ENCODE data around the gene LARP1. TPM values are rescaled to one million over a fixed set of nuclear protein-coding genes. Genes with fewer than 3 reads are reported as not detected.

LARP1 gene
- total RNA-seq, 2 experiments from 2014 or later = 214 to 218 TPM

GRCh38 chr5:154768207-154768606 lies 13.0 kb downstream of the LARP1 start:
- no peak for ATAC-seq
- Mint-ChIP-seq H3K27ac (peak overlapping the region; percentile 53), H3K4me3 (no peak overlapping the region), H3K9me3 (no peaks in the 10 kb centered on the region), H3K4me1 (ENCODE audit: low read depth) (peaks cover 77% of the 10 kb centered on the region), H3K27me3 (no peaks in the 10 kb centered on the region), H3K36me3 (ENCODE audit: low read depth) (peaks cover 17% of the 10 kb centered on the region)
- no peak for TF ChIP-seq CTCF (IDR thresholded peaks at IDR 0.05)
- DNase-seq = no peak
- intact Hi-C loops (cut with micrococcal nuclease) = no loop called here
- ChIA-PET POLR2A (interaction anchor here (1.4 to 8.7 kb wide), 3 partner anchors 10 to 90 kb away, joined by 5 to 52 read pairs (median 7); partner anchors contain the start of gene CNOT8), CTCF (interaction anchor here (1.3 to 2.4 kb wide), 4 partner anchors 8 to 24 kb away, joined by 3 to 7 read pairs (median 5); no protein-coding TSS in a partner anchor)

GRCh38 chr5:154770111-154770510 lies 14.9 kb downstream of the LARP1 start:
- H3K9me3 Mint-ChIP-seq = no peaks in the 10 kb centered on the region
- DNase-seq (no peak), ATAC-seq (no peak)
- TF ChIP-seq CTCF (IDR thresholded peaks at IDR 0.05) = no peak
- H3K27me3 Mint-ChIP-seq = no peaks in the 10 kb centered on the region
- peaks cover 13% of the 10 kb centered on the region for H3K36me3 Mint-ChIP-seq (ENCODE audit: low read depth)
- H3K4me1 Mint-ChIP-seq (ENCODE audit: low read depth) = peaks cover 85% of the 10 kb centered on the region
- H3K4me3 Mint-ChIP-seq = no peak overlapping the region
- intact Hi-C loops (cut with micrococcal nuclease) = no loop called here
- ChIA-PET POLR2A (interaction anchor here (1.3 to 8.7 kb wide), 3 partner anchors 11 to 65 kb away, joined by 3 to 52 read pairs (median 12); no protein-coding TSS in a partner anchor), CTCF (interaction anchor here (1.2 kb wide), 1 partner anchor 120 kb away, joined by 6 read pairs; no protein-coding TSS in a partner anchor)
- peak overlapping the region; percentile 50 for H3K27ac Mint-ChIP-seq

- H3K4me3 Mint-ChIP-seq = no peak overlapping the region
- intact Hi-C loops (cut with micrococcal nuclease) = no loop called here
- ATAC-seq (no peak), DNase-seq (no peak)
- peaks cover 8% of the 10 kb centered on the region for H3K36me3 Mint-ChIP-seq (ENCODE audit: low read depth)
- no peak for TF ChIP-seq CTCF (IDR thresholded peaks at IDR 0.05)
- ChIA-PET POLR2A (interaction anchor here (1.2 to 8.7 kb wide), 3 partner anchors 10 to 13 kb away, joined by 3 to 52 read pairs (median 12); no protein-coding TSS in a partner anchor), CTCF (no interaction called here)
- peaks cover 76% of the 10 kb centered on the region for H3K4me1 Mint-ChIP-seq (ENCODE audit: low read depth)
- no peaks in the 10 kb centered on the region for H3K9me3 Mint-ChIP-seq
- no peaks in the 10 kb centered on the region for H3K27me3 Mint-ChIP-seq
- peak overlapping the region; percentile 3 for H3K27ac Mint-ChIP-seq
Measured at GRCh38 chr5:154771383-154771901, 16.3 kb downstream of the LARP1 start.

GRCh38 chr5:154773326-154773725 lies 18.1 kb downstream of the LARP1 start:
- no peaks in the 10 kb centered on the region for H3K9me3 Mint-ChIP-seq
- peaks cover 1% of the 10 kb centered on the region for H3K36me3 Mint-ChIP-seq (ENCODE audit: low read depth)
- no peak for TF ChIP-seq CTCF (IDR thresholded peaks at IDR 0.05)
- no peak overlapping the region for H3K4me3 Mint-ChIP-seq
- H3K4me1 Mint-ChIP-seq (ENCODE audit: low read depth) = peaks cover 61% of the 10 kb centered on the region
- ATAC-seq (no peak), DNase-seq (no peak)
- CTCF ChIA-PET = interaction anchor here (1.0 kb wide), 1 partner anchor 13 kb away, joined by 3 read pairs; no protein-coding TSS in a partner anchor
- intact Hi-C loops (cut with micrococcal nuclease) = no loop called here
- H3K27ac Mint-ChIP-seq = no peak overlapping the region
- POLR2A ChIA-PET = interaction anchor here (1.8 kb wide), 1 partner anchor 16 kb away, joined by 7 read pairs; no protein-coding TSS in a partner anchor
- H3K27me3 Mint-ChIP-seq = no peaks in the 10 kb centered on the region

- H3K4me1 Mint-ChIP-seq (ENCODE audit: low read depth) = peaks cover 62% of the 10 kb centered on the region
- ATAC-seq (no peak), DNase-seq (no peak)
- no peak for TF ChIP-seq CTCF (IDR thresholded peaks at IDR 0.05)
- no peaks in the 10 kb centered on the region for H3K9me3 Mint-ChIP-seq
- ChIA-PET CTCF (interaction anchor here (0.8 to 1.2 kb wide), 3 partner anchors 8 to 125 kb away, joined by 3 to 5 read pairs (median 3); no protein-coding TSS in a partner anchor), POLR2A (interaction anchor here (1.0 to 1.1 kb wide), 2 partner anchors 12 to 162 kb away, joined by 3 read pairs; partner anchors contain the start of gene GEMIN5)
- H3K4me3 Mint-ChIP-seq = no peak overlapping the region
- no peaks in the 10 kb centered on the region for H3K27me3 Mint-ChIP-seq
- peak overlapping the region; percentile 30 for H3K27ac Mint-ChIP-seq
- intact Hi-C loops (cut with micrococcal nuclease) = no loop called here
- peaks cover 7% of the 10 kb centered on the region for H3K36me3 Mint-ChIP-seq (ENCODE audit: low read depth)
Measured at GRCh38 chr5:154776167-154776566, 21.0 kb downstream of the LARP1 start.

Data from activated CD8-positive, alpha-beta T cell treated with anti-CD3 and anti-CD28 coated beads for 36 hours (primary cell).